Stimulated activated CD8-positive, alpha-beta memory T cell treated with anti-CD3 and anti-CD28 coated beads, Interleukin-2, amount 100 ng/mL, for 1 hour (primary cell): ENCODE data around the gene COX11.

Experiments
- DNase-seq, 2 donors: peaks; one replicate each; pipeline ENCODE4 v3.0.0-alpha.2; 2020; ENCODE audit warnings: low read depth in 2 of 2

The COX11 gene

DNA sequence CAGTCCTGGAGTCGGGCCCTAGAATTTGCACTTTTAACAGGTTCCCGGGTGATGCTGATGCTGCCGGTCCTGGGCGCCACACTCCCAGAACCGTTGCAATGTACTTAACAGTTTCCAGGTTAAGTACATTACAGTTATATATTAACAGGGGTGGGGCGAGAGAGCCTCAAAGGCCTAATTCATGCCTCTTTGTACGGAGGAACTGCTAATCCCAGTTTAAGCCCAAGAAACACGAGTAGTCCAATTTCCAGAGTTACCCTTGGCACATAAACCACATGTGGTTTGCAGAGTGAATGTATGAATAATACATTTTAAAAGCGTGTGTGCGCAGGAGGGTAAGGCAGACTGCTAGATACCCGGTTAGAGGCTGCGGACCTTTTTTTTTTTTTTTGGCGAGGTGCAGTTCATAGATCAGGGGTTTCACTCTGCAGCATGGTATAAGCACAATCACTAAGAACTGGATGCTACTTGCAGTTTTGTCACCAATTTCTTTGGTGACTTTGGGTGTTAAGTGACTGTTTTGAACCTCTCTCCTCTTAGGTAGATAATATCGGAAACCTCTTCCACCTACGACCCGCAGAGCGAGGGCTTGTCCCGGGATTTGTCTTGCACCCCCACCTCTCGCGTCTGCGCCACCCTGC lies 713 bp downstream of the COX11 start:
- DNase-seq = no peak

DNA sequence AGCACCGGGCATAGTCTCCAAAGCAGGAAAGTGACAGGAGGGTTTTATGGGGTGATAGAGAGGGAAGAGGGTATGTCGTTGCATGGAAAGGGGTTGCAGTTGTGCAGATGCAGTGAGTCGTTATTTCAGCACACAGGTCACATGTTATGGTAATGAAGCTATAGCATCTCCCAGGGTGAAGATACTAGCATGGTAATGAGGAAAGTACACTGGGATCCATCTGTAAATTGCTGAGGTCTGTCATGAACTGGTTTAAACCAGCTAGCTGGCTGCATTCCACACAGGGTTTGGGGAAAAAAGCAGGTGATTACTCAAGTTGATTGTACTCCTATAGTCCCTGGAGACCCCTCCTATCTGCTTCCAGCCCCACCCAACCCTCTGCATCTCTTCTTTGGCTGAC lies 11.7 kb downstream of the COX11 start:
- DNase-seq = no peak

- no peak for DNase-seq
Measured at GRCh38 chr17:54951286-54951685, 17.2 kb downstream of the COX11 start.

DNA sequence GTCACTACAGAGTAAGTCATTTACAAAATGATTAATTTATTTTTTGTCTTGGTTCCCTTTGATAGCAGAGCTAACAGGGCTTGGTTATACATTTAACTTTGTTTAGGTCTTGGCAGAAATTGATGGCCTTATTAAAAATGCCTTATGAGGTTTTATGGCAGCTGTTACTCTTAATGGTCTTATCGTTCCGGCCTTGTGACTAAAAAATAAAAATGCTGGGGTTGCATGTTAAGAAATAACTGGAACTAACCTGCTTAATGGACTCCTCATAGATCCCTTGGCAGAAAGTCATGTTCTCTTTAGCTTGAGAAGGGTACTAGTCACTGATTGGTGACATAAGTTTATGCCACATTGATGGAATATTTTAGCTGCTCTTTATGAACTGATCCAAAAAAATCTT lies 18.3 kb downstream of the COX11 start:
- DNase-seq = no peak

- no peak for DNase-seq
Measured at GRCh38 chr17:54948380-54948779, 20.1 kb downstream of the COX11 start.

- DNase-seq = no peak
Measured at GRCh38 chr17:54947396-54947795, 21.1 kb downstream of the COX11 start.

GRCh38 chr17:54945671-54946070 lies 22.8 kb downstream of the COX11 start:
- DNase-seq = no peak

- DNase-seq = no peak
Measured at GRCh38 chr17:54945231-54945630, 23.2 kb downstream of the COX11 start.

DNA sequence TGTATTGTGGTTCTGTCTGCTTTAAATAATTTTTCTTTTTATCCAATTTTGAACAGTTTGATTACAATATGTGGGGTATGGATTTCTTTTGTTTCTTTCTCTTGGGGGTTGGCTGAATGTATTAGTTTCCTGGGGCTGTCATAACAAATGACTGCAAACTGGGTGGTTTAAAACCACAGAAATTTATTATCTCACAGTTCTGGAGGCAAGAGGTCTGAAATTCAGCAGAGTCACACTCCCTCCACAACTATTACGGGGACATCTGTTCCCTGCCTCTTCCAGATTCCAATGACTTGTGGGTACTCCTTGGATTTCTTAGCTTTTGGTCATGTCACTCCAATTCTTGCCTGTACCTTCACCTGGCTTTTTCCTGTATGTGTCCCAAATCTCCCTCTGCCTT lies 23.7 kb downstream of the COX11 start:
- no peak for DNase-seq

- DNase-seq = no peak
Measured at GRCh38 chr17:54941285-54941684, 27.2 kb downstream of the COX11 start.

- no peak for DNase-seq
Measured at GRCh38 chr17:54937426-54937825, 31.0 kb downstream of the COX11 start.

- DNase-seq = no peak
Measured at GRCh38 chr17:54937018-54937417, 31.4 kb downstream of the COX11 start.

GRCh38 chr17:54935471-54935870 lies 33.0 kb downstream of the COX11 start:
- DNase-seq = no peak

DNA sequence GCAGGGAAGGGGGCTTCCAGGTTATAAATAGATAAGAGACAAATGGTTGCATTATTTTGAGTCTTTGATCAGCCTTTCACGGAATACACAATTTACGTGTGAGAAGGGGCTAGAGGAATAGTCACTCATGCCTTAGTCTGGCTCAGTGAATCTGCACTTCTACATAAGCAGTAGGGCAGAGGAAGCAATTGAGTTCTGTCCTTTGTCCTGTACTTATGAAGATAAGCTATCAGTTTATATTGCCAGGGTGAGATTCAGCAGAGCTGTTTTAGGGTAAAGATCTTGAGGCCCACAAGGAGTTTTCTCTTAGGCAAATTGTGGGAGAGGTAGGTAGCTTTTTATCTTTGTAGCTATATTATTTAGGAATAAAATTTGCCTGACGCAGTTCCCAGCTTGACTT lies 34.5 kb downstream of the COX11 start:
- DNase-seq = no peak

GRCh38 chr17:54932711-54933110 lies 35.7 kb downstream of the COX11 start:
- DNase-seq = no peak

DNA sequence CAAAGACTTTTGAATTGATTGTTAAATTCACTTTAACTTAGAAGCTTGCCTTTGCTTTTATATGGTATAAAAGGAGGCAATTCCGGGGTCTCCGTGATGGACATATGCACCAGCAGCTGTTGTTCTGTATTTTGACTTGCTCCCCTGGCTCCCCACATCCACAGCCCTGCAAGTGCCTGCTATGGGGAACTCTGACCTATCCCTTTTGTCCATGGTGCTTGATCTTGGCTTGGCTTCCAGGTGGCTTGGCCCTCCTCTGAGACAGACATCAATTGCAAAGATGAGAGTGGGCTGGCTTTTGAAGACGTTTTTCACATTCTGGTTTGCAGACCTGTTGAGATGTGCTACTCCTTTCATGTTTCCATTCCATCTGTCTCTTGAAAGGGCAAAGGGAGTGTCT lies 40.9 kb downstream of the COX11 start:
- no peak for DNase-seq

GRCh38 chr17:54924405-54924804 lies 44.0 kb downstream of the COX11 start:
- DNase-seq = no peak

DNA sequence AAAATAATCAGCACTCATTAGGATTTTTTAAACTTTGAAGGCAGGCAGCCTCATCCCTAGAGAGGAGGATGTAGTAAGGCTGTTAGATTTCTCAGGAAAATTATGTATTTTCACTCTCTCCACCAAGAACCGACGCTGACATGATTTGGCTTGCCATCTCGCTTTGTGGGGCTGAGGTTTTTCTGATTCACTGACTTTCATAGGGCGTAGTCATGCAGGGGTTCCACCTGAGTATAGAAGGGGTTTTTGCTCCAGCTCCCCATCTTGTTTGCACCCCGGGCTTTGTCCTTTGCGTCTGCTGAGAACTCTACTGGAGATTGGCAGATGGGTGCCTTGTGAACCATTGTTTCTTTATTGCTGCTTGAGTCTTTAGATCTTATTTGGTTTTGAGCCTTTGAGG lies 47.6 kb downstream of the COX11 start:
- DNase-seq = no peak

DNA sequence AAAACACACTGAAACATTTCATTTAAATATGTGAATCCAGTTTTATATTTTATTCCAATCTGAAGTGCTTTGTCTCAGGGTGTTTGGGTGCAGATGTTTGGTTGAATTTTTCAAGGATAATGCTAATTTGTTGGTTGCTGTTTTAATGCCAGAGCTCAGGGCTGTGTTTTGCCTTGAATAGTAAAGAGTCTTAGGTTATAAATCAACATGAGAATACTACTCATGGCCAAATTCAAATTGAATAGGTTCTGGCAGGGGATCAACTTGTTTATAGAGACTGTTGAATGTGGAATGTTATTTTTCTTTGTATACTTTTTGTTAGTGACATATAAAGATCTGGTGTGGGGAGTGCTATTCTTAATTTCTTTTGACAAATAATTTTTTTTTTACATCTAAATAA lies 49.0 kb downstream of the COX11 start:
- DNase-seq = no peak

GRCh38 chr17:54916721-54917120 lies 51.7 kb downstream of the COX11 start:
- DNase-seq = no peak
